ENCODE results near the gene HSD17B1.

- no peak for TF ChIP-seq CTCF (conservative IDR thresholded peaks at IDR 0.05; ENCODE audit: low read depth, low read length)
- no peak for TF ChIP-seq EZH2 (IDR thresholded peaks at IDR 0.05; ENCODE audit: borderline replicate concordance, low read depth, low read length, poor library complexity, severe bottlenecking)
Measured at GRCh38 chr17:42547001-42547461, 5.7 kb upstream of the HSD17B1 start.
